HG02678 (cell line): ENCODE results near the gene PDC.
"Not testable (repeated sequence)": the region's sequence is repeated elsewhere in the genome, so short reads cannot be mapped to it uniquely, and the experiment has no call there.

ENCODE experiments used
- ATAC-seq: cut with Tn5 transposase; IDR thresholded peaks from one replicate; pipeline ENCODE4 v1.9.1; 2021; ENCODE audit warnings: mild to moderate bottlenecking, moderate library complexity; ENCODE audit not compliant: unreplicated experiment

Gene PDC

DNA sequence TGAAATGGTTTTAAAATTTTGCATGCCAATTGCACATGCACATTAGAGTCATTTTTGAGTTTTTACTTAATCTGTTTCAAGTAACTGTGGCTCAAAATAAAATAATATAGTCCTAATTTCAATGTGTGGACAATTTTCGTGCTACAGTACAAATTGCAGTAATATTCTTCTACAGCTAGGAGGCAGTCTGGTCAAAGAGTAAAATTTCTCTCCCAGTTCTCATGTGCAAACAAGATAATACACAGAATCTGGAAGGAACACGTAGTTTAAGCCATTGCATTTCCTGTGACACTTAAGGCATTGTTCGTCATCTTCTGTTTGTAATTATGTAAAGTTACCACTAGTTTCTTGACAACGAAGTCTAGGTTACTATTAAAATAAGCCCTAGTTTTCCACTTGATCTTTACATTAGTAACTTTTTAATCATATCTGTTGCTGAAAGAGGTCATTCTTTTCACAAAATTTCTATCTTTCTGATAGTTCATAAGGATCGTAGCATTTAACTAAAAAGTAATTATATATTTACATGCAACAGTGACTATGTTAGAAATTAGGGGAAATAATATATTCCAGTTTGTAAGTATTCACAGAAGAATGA is 56.4 kb downstream of the PDC start:
- ATAC-seq, result peak; percentile 43

DNA sequence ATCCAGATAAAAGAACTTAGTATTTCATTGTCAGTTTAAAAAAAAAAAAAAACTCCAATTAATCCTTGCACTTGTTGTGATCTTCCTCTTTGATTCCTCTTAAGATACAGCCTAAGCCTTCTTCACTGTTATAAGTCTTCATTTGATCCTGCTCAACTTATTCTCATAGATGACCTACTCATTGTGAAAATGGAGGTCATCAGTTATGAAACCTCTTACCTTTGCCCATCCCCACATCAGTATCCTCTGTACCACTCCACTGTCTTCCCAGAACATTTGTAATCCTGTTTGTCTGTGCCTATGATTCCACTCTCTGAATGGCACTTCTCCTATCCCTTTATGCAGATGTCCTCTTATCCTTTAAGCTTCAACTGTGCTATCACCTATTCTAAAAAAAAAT is 57.3 kb downstream of the PDC start:
- ATAC-seq, result no peak

DNA sequence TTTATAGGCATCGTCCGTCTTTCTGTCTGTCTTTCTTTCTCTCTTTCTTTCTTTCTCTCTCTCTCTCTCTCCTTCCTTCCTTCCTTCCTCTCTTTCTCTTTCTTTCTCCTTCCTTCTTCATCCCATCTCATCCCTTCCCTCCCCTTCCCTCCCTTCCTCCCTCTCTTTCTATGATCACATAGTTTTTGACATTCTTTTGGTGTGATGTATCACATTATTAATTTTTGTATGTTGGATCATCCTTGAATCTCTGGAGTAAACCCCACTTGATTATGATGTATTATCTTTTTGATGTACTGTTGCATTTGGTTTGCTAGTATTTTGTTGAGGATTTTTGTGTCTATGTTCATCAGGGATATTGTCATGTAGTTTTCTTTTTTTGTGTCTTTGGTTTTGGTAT is 59.5 kb downstream of the PDC start:
- ATAC-seq, result not testable (repeated sequence)
